ENCODE results near the gene METTL15.
"Not testable (repeated sequence)": the region's sequence is repeated elsewhere in the genome, so short reads cannot be mapped to it uniquely, and the experiment has no call there.

Gene METTL15

GRCh38 chr11:28132548-28132947, 24.4 kb downstream of the METTL15 start:
- Histone ChIP-seq H3K4me2 (ENCODE audit: low read length) (no peak overlapping the region), H2AFZ (ENCODE audit: low read length) (no peak overlapping the region), H3K79me2 (ENCODE audit: insufficient read depth, low read length) (no peaks in the 10 kb centered on the region), H3K27me3 (ENCODE audit: insufficient read depth, low read length) (no peaks in the 10 kb centered on the region), H3K4me1 (ENCODE audit: insufficient read depth, low read length, severe bottlenecking) (no peaks in the 10 kb centered on the region), H4K20me1 (ENCODE audit: insufficient read depth, low read length) (no peaks in the 10 kb centered on the region), H3F3A (ENCODE audit: insufficient read depth, low read length) (no peaks in the 10 kb centered on the region), H3K27ac (ENCODE audit: low read depth, low read length, poor library complexity, severe bottlenecking) (no peak overlapping the region), H3K9ac (ENCODE audit: low read length) (no peak overlapping the region), H3K4me3 (ENCODE audit: low read depth, low read length, poor library complexity, severe bottlenecking) (no peak overlapping the region), H3K36me3 (ENCODE audit: insufficient read depth, low read length) (peaks cover 18% of the 10 kb centered on the region), H3K9me2 (ENCODE audit: low read depth, low read length) (no peaks in the 10 kb centered on the region), H3K9me3 (ENCODE audit: low read length) (peaks cover 4% of the 10 kb centered on the region)
- TF ChIP-seq, protein P1, sequence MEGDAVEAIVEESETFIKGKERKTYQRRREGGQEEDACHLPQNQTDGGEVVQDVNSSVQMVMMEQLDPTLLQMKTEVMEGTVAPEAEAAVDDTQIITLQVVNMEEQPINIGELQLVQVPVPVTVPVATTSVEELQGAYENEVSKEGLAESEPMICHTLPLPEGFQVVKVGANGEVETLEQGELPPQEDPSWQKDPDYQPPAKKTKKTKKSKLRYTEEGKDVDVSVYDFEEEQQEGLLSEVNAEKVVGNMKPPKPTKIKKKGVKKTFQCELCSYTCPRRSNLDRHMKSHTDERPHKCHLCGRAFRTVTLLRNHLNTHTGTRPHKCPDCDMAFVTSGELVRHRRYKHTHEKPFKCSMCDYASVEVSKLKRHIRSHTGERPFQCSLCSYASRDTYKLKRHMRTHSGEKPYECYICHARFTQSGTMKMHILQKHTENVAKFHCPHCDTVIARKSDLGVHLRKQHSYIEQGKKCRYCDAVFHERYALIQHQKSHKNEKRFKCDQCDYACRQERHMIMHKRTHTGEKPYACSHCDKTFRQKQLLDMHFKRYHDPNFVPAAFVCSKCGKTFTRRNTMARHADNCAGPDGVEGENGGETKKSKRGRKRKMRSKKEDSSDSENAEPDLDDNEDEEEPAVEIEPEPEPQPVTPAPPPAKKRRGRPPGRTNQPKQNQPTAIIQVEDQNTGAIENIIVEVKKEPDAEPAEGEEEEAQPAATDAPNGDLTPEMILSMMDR (IDR thresholded peaks at IDR 0.05; ENCODE audit: low read length): no peak
- TF ChIP-seq EZH2 (IDR thresholded peaks at IDR 0.05; ENCODE audit: borderline replicate concordance, low read length): no peak

DNA sequence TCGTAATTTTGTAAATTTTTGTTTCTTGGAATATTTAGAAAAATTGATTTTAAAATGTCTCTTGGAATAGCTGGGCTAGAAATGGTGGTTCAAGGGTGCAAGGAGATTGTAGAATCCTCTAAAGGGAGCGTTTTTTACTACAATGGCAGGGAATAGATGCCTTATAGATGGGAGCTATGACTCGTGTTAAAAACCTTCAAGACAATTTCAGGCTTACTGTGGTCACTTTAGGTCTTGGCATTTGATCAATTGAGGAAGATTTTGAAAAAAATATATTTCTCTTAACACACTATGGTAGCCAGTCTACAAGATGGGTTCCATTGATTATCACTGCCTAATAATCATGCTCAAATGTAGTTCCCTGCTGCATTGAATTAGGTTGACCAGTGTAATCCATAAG, 25.0 kb downstream of the METTL15 start:
- Histone ChIP-seq H3K4me1 (ENCODE audit: insufficient read depth, low read length, severe bottlenecking) (no peaks in the 10 kb centered on the region), H3K9me3 (ENCODE audit: low read length) (peaks cover 8% of the 10 kb centered on the region), H3F3A (ENCODE audit: insufficient read depth, low read length) (no peaks in the 10 kb centered on the region), H3K36me3 (ENCODE audit: insufficient read depth, low read length) (peaks cover 18% of the 10 kb centered on the region), H3K9me2 (ENCODE audit: low read depth, low read length) (no peaks in the 10 kb centered on the region), H3K4me3 (ENCODE audit: low read depth, low read length, poor library complexity, severe bottlenecking) (no peak overlapping the region), H4K20me1 (ENCODE audit: insufficient read depth, low read length) (no peaks in the 10 kb centered on the region), H3K9ac (ENCODE audit: low read length) (no peak overlapping the region), H3K27me3 (ENCODE audit: insufficient read depth, low read length) (no peaks in the 10 kb centered on the region), H3K27ac (ENCODE audit: low read depth, low read length, poor library complexity, severe bottlenecking) (no peak overlapping the region), H3K4me2 (ENCODE audit: low read length) (no peak overlapping the region), H2AFZ (ENCODE audit: low read length) (no peak overlapping the region), H3K79me2 (ENCODE audit: insufficient read depth, low read length) (no peaks in the 10 kb centered on the region)
- TF ChIP-seq, protein P1 (IDR thresholded peaks at IDR 0.05; ENCODE audit: low read length): no peak
- no peak for TF ChIP-seq EZH2 (IDR thresholded peaks at IDR 0.05; ENCODE audit: borderline replicate concordance, low read length)

GRCh38 chr11:28136157-28136556, 28.0 kb downstream of the METTL15 start:
- not testable (repeated sequence) for H3K27me3 ChIP-seq (ENCODE audit: insufficient read depth, low read length); H3K79me2 ChIP-seq (ENCODE audit: insufficient read depth, low read length); H4K20me1 ChIP-seq (ENCODE audit: insufficient read depth, low read length); H3K4me1 ChIP-seq (ENCODE audit: insufficient read depth, low read length, severe bottlenecking); H3K27ac ChIP-seq (ENCODE audit: low read depth, low read length, poor library complexity, severe bottlenecking); H3F3A ChIP-seq (ENCODE audit: insufficient read depth, low read length); H3K4me3 ChIP-seq (ENCODE audit: low read depth, low read length, poor library complexity, severe bottlenecking); H3K4me2 ChIP-seq (ENCODE audit: low read length); H3K9ac ChIP-seq (ENCODE audit: low read length); H3K9me2 ChIP-seq (ENCODE audit: low read depth, low read length); H2AFZ ChIP-seq (ENCODE audit: low read length)
- peaks cover 30% of the 10 kb centered on the region for H3K9me3 ChIP-seq (ENCODE audit: low read length)
- H3K36me3 ChIP-seq (ENCODE audit: insufficient read depth, low read length): peaks cover 18% of the 10 kb centered on the region

- Histone ChIP-seq H3K9me3 (ENCODE audit: low read length) (peaks cover 30% of the 10 kb centered on the region), H3K36me3 (ENCODE audit: insufficient read depth, low read length) (peaks cover 18% of the 10 kb centered on the region)
These were observed 29.2 kb downstream of the METTL15 start for GRCh38 chr11:28137366-28137765.

More at GRCh38 chr11:28137366-28137765, 29.2 kb downstream of the METTL15 start:
- Histone ChIP-seq H3F3A (ENCODE audit: insufficient read depth, low read length) (no peaks in the 10 kb centered on the region; the same call in 1 of the 2 replicates), H2AFZ (ENCODE audit: low read length) (no peak overlapping the region), H3K79me2 (ENCODE audit: insufficient read depth, low read length) (no peaks in the 10 kb centered on the region), H3K9me2 (ENCODE audit: low read depth, low read length) (no peaks in the 10 kb centered on the region), H3K9ac (ENCODE audit: low read length) (no peak overlapping the region), H3K4me1 (ENCODE audit: insufficient read depth, low read length, severe bottlenecking) (no peaks in the 10 kb centered on the region), H3K4me2 (ENCODE audit: low read length) (no peak overlapping the region), H3K27ac (ENCODE audit: low read depth, low read length, poor library complexity, severe bottlenecking) (no peak overlapping the region), H4K20me1 (ENCODE audit: insufficient read depth, low read length) (no peaks in the 10 kb centered on the region), H3K27me3 (ENCODE audit: insufficient read depth, low read length) (no peaks in the 10 kb centered on the region), H3K4me3 (ENCODE audit: low read depth, low read length, poor library complexity, severe bottlenecking) (no peak overlapping the region)
- TF ChIP-seq, protein P1 (IDR thresholded peaks at IDR 0.05; ENCODE audit: low read length): no peak
- TF ChIP-seq EZH2 (IDR thresholded peaks at IDR 0.05; ENCODE audit: borderline replicate concordance, low read length): no peak

Measured in OCI-LY1 (cell line).